ENCODE data around the gene PDE11A. TPM values are rescaled to one million over a fixed set of nuclear protein-coding genes. Genes with fewer than 3 reads are reported as not detected.

The PDE11A gene
- total and polyA plus RNA-seq, 4 donors = 1.0 to 5.9 (median 1.7) TPM

DNA sequence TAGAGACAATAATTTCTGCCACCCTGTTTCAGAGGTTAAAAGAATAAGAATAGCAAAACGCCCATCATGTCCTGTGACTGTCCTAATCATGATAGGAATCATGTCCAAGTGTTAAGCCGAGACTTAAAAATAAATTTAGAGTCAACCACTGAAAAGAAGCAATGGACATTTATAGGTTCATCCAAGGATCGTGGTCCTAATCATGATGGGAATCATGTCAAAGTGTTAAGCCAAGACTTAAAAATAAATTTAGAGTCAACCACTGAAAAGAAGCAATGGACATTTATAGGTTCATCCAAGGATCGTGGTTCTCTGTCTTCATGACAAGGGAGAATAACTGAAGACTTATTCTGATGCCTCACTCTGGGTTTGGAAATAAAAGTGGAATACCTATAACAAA, 73.6 kb downstream of the PDE11A start:
- H3K27me3 ChIP-seq (ENCODE audit: control insufficient read depth in 4 of 4, insufficient read depth in 4 of 4, low read length in 3 of 4) = no peaks in the 10 kb centered on the region
- no peak overlapping the region for H3K9ac ChIP-seq (ENCODE audit: low read depth in 1 of 2, low read length in 2 of 2)
- 87% methylated on average over 4 of the region's 4 CpGs for WGBS
- TF ChIP-seq, protein P1, sequence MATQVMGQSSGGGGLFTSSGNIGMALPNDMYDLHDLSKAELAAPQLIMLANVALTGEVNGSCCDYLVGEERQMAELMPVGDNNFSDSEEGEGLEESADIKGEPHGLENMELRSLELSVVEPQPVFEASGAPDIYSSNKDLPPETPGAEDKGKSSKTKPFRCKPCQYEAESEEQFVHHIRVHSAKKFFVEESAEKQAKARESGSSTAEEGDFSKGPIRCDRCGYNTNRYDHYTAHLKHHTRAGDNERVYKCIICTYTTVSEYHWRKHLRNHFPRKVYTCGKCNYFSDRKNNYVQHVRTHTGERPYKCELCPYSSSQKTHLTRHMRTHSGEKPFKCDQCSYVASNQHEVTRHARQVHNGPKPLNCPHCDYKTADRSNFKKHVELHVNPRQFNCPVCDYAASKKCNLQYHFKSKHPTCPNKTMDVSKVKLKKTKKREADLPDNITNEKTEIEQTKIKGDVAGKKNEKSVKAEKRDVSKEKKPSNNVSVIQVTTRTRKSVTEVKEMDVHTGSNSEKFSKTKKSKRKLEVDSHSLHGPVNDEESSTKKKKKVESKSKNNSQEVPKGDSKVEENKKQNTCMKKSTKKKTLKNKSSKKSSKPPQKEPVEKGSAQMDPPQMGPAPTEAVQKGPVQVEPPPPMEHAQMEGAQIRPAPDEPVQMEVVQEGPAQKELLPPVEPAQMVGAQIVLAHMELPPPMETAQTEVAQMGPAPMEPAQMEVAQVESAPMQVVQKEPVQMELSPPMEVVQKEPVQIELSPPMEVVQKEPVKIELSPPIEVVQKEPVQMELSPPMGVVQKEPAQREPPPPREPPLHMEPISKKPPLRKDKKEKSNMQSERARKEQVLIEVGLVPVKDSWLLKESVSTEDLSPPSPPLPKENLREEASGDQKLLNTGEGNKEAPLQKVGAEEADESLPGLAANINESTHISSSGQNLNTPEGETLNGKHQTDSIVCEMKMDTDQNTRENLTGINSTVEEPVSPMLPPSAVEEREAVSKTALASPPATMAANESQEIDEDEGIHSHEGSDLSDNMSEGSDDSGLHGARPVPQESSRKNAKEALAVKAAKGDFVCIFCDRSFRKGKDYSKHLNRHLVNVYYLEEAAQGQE (IDR thresholded peaks at IDR 0.05) = no peak
- TF ChIP-seq, protein P2, sequence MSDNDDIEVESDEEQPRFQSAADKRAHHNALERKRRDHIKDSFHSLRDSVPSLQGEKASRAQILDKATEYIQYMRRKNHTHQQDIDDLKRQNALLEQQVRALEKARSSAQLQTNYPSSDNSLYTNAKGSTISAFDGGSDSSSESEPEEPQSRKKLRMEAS (IDR thresholded peaks at IDR 0.05) = no peak
- TF ChIP-seq, protein P3, sequence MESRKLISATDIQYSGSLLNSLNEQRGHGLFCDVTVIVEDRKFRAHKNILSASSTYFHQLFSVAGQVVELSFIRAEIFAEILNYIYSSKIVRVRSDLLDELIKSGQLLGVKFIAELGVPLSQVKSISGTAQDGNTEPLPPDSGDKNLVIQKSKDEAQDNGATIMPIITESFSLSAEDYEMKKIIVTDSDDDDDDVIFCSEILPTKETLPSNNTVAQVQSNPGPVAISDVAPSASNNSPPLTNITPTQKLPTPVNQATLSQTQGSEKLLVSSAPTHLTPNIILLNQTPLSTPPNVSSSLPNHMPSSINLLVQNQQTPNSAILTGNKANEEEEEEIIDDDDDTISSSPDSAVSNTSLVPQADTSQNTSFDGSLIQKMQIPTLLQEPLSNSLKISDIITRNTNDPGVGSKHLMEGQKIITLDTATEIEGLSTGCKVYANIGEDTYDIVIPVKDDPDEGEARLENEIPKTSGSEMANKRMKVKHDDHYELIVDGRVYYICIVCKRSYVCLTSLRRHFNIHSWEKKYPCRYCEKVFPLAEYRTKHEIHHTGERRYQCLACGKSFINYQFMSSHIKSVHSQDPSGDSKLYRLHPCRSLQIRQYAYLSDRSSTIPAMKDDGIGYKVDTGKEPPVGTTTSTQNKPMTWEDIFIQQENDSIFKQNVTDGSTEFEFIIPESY (IDR thresholded peaks at IDR 0.05) = no peak
- TF ChIP-seq RAD21 (IDR thresholded peaks at IDR 0.05) = no peak
- no peak for TF ChIP-seq TAF1 (conservative IDR thresholded peaks at IDR 0.05)
- no peak for TF ChIP-seq GABPA (IDR thresholded peaks at IDR 0.05 in 1 of 2, conservative IDR thresholded peaks at IDR 0.05 in 1 of 2)
- TF ChIP-seq EGR1 (IDR thresholded peaks at IDR 0.05; ENCODE audit: low read depth in 2 of 2) = no peak
- TF ChIP-seq, protein P4, sequence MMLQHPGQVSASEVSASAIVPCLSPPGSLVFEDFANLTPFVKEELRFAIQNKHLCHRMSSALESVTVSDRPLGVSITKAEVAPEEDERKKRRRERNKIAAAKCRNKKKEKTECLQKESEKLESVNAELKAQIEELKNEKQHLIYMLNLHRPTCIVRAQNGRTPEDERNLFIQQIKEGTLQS (IDR thresholded peaks at IDR 0.05) = no peak
- no peak for TF ChIP-seq NR2F2 (IDR thresholded peaks at IDR 0.05)
- no peak for TF ChIP-seq YY1 (IDR thresholded peaks at IDR 0.05)
- TF ChIP-seq RXRA (IDR thresholded peaks at IDR 0.05) = no peak
- no peak for TF ChIP-seq JUND (IDR thresholded peaks at IDR 0.05)
- TF ChIP-seq FOXA1 (IDR thresholded peaks at IDR 0.05) = no peak
- TF ChIP-seq, protein P5, sequence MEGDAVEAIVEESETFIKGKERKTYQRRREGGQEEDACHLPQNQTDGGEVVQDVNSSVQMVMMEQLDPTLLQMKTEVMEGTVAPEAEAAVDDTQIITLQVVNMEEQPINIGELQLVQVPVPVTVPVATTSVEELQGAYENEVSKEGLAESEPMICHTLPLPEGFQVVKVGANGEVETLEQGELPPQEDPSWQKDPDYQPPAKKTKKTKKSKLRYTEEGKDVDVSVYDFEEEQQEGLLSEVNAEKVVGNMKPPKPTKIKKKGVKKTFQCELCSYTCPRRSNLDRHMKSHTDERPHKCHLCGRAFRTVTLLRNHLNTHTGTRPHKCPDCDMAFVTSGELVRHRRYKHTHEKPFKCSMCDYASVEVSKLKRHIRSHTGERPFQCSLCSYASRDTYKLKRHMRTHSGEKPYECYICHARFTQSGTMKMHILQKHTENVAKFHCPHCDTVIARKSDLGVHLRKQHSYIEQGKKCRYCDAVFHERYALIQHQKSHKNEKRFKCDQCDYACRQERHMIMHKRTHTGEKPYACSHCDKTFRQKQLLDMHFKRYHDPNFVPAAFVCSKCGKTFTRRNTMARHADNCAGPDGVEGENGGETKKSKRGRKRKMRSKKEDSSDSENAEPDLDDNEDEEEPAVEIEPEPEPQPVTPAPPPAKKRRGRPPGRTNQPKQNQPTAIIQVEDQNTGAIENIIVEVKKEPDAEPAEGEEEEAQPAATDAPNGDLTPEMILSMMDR (IDR thresholded peaks at IDR 0.05; ENCODE audit: low read depth, low read length, missing input control) = no peak
- TF ChIP-seq SP1 (IDR thresholded peaks at IDR 0.05) = no peak
- TF ChIP-seq HNF4G (IDR thresholded peaks at IDR 0.05) = no peak
- no peaks in the 10 kb centered on the region for H3K9me3 ChIP-seq (ENCODE audit: control insufficient read depth in 4 of 4, low read length in 3 of 4)
- no peak overlapping the region for H3K27ac ChIP-seq (ENCODE audit: low read depth in 1 of 2, low read length in 2 of 2)
- H3K4me1 ChIP-seq (ENCODE audit: control insufficient read depth in 4 of 4, insufficient read depth in 4 of 4, low read length in 3 of 4) = no peaks in the 10 kb centered on the region
- no peak overlapping the region for H3K4me3 ChIP-seq (ENCODE audit: low read depth in 1 of 3, low read length in 3 of 3)
- DNase-seq (ENCODE audit: low spot score) = no peak
- no peaks in the 10 kb centered on the region for H3K36me3 ChIP-seq (ENCODE audit: control insufficient read depth in 4 of 4, insufficient read depth in 3 of 4, low read depth in 1 of 4, low read length in 3 of 4)

DNA sequence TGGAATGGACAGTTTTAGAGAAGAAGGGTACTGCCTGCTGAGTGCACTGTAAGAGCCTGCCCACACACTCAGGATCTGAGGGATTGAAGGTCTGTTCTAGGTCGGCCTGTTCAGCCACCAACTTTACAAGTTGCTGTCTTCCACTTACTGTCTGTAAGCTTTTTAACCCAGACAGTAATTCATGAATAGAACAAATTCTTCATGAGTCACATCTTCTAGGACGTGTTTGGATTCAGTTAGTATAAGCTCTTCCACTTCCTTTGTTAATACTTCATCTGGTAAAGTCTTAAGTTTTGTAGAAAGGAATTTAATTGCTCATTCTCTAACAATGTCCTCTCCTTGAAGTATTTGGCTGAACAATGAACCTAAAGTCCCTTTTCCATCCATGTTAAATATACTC, 74.6 kb downstream of the PDE11A start:
- no peak overlapping the region for H3K4me3 ChIP-seq (ENCODE audit: low read depth in 1 of 3, low read length in 3 of 3)
- no peak for DNase-seq (ENCODE audit: low spot score)
- 78% methylated on average over 2 of the region's 2 CpGs for WGBS
- H3K4me1 ChIP-seq (ENCODE audit: control insufficient read depth in 4 of 4, insufficient read depth in 4 of 4, low read length in 3 of 4) = no peaks in the 10 kb centered on the region
- H3K9ac ChIP-seq (ENCODE audit: low read depth in 1 of 2, low read length in 2 of 2) = no peak overlapping the region
- no peaks in the 10 kb centered on the region for H3K9me3 ChIP-seq (ENCODE audit: control insufficient read depth in 4 of 4, low read length in 3 of 4)
- no peaks in the 10 kb centered on the region for H3K27me3 ChIP-seq (ENCODE audit: control insufficient read depth in 4 of 4, insufficient read depth in 4 of 4, low read length in 3 of 4)
- H3K36me3 ChIP-seq (ENCODE audit: control insufficient read depth in 4 of 4, insufficient read depth in 3 of 4, low read depth in 1 of 4, low read length in 3 of 4) = no peaks in the 10 kb centered on the region
- H3K27ac ChIP-seq (ENCODE audit: low read depth in 1 of 2, low read length in 2 of 2) = no peak overlapping the region
- TF ChIP-seq FOXA1 (IDR thresholded peaks at IDR 0.05) = no peak
- no peak for TF ChIP-seq SP1 (IDR thresholded peaks at IDR 0.05)
- TF ChIP-seq TAF1 (conservative IDR thresholded peaks at IDR 0.05) = no peak
- no peak for TF ChIP-seq EGR1 (IDR thresholded peaks at IDR 0.05; ENCODE audit: low read depth in 2 of 2)
- no peak for TF ChIP-seq JUND (IDR thresholded peaks at IDR 0.05)
- TF ChIP-seq RAD21 (IDR thresholded peaks at IDR 0.05) = no peak
- TF ChIP-seq, protein P5 (IDR thresholded peaks at IDR 0.05; ENCODE audit: low read depth, low read length, missing input control) = no peak
- TF ChIP-seq, protein P1 (IDR thresholded peaks at IDR 0.05) = no peak
- TF ChIP-seq HNF4G (IDR thresholded peaks at IDR 0.05) = no peak
- no peak for TF ChIP-seq YY1 (IDR thresholded peaks at IDR 0.05)
- TF ChIP-seq, protein P4 (IDR thresholded peaks at IDR 0.05) = no peak
- no peak for TF ChIP-seq RXRA (IDR thresholded peaks at IDR 0.05)
- TF ChIP-seq, protein P2 (IDR thresholded peaks at IDR 0.05) = no peak
